H9 (cell line): ENCODE data around the gene CACNG6. TPM values are rescaled to one million over a fixed set of nuclear protein-coding genes. Genes with fewer than 3 reads are reported as not detected.

Experiments
- DNase-seq: peaks from one replicate; pipeline ENCODE4 v3.0.0-alpha.2; 2017
- H2AFZ ChIP-seq: one replicate; pipeline ENCODE4 v1.6.1; 2013; ENCODE audit warnings: mild to moderate bottlenecking, low read length, control low read depth, moderate library complexity
- H2AK5ac ChIP-seq: 2 replicates; pipeline ENCODE4 v1.6.1; 2013; ENCODE audit warnings: low read length, control low read depth, mixed read lengths; ENCODE audit not compliant: insufficient read length
- H2BK120ac ChIP-seq: one replicate; pipeline ENCODE4 v1.6.1; 2013; ENCODE audit warnings: low read depth, mild to moderate bottlenecking, low read length, control low read depth, inconsistent platforms; ENCODE audit not compliant: poor library complexity, severe bottlenecking
- H2BK12ac ChIP-seq: 2 replicates; pipeline ENCODE4 v1.6.1; 2013; ENCODE audit warnings: low read length, control low read depth, mixed read lengths, low read depth; ENCODE audit not compliant: insufficient read length
- H2BK15ac ChIP-seq: 2 replicates; pipeline ENCODE4 v1.6.1; 2013; ENCODE audit warnings: low read depth, low read length, control low read depth
- H2BK20ac ChIP-seq: one replicate; pipeline ENCODE4 v1.6.1; 2013; ENCODE audit warnings: low read depth, mild to moderate bottlenecking, low read length, control low read depth, inconsistent platforms; ENCODE audit not compliant: poor library complexity, severe bottlenecking
- H2BK5ac ChIP-seq: 2 replicates; pipeline ENCODE4 v1.6.1; 2013; ENCODE audit warnings: low read length, control low read depth, mixed read lengths; ENCODE audit not compliant: insufficient read length
- H3K14ac ChIP-seq: 2 replicates; pipeline ENCODE4 v1.6.1; 2013; ENCODE audit warnings: low read length, control low read depth; ENCODE audit not compliant: insufficient read depth
- H3K18ac ChIP-seq: 2 replicates; pipeline ENCODE4 v1.6.1; 2013; ENCODE audit warnings: low read depth, mild to moderate bottlenecking, mixed read lengths, low read length, control low read depth; ENCODE audit not compliant: insufficient read length
- H3K23ac ChIP-seq: 2 replicates; pipeline ENCODE4 v1.6.1; 2013; ENCODE audit warnings: low read length, control low read depth, mixed read lengths, low read depth; ENCODE audit not compliant: insufficient read length
- H3K23me2 ChIP-seq: 2 replicates; pipeline ENCODE4 v1.6.1; 2013; ENCODE audit warnings: low read depth, mild to moderate bottlenecking, mixed read lengths, low read length, control low read depth; ENCODE audit not compliant: insufficient read length, poor library complexity, severe bottlenecking
- H3K27ac ChIP-seq: 2 replicates; pipeline ENCODE4 v1.5.1; 2013; ENCODE audit warnings: low read length, control low read depth, mixed read lengths, low read depth; ENCODE audit not compliant: insufficient read length
- H3K27me3 ChIP-seq: 2 replicates; pipeline ENCODE4 v1.6.1; 2013; ENCODE audit warnings: low read length, control low read depth, inconsistent platforms; ENCODE audit not compliant: insufficient read depth
- H3K4ac ChIP-seq: 2 replicates; pipeline ENCODE4 v1.6.1; 2013; ENCODE audit warnings: low read depth, mild to moderate bottlenecking, control low read depth, inconsistent platforms, low read length, moderate library complexity
- H3K4me1 ChIP-seq: 2 replicates; pipeline ENCODE4 v1.6.1; 2013; ENCODE audit warnings: low read length, control low read depth, inconsistent platforms; ENCODE audit not compliant: insufficient read depth
- H3K4me2 ChIP-seq: 2 replicates; pipeline ENCODE4 v1.6.1; 2013; ENCODE audit warnings: low read length, control low read depth, mixed read lengths; ENCODE audit not compliant: insufficient read length, insufficient read depth
- H3K56ac ChIP-seq: 2 replicates; pipeline ENCODE4 v1.6.1; 2013; ENCODE audit warnings: low read depth, mild to moderate bottlenecking, mixed read lengths, low read length, control low read depth; ENCODE audit not compliant: insufficient read length
- H3K79me1 ChIP-seq: 2 replicates; pipeline ENCODE4 v1.6.1; 2013; ENCODE audit warnings: low read depth, mild to moderate bottlenecking, moderate library complexity, low read length, control low read depth, inconsistent platforms; ENCODE audit not compliant: insufficient read depth, poor library complexity, severe bottlenecking
- H3K79me2 ChIP-seq: 2 replicates; pipeline ENCODE4 v1.6.1; 2013; ENCODE audit warnings: low read length, control low read depth, inconsistent platforms; ENCODE audit not compliant: insufficient read depth
- H3K9ac ChIP-seq: 2 replicates; pipeline ENCODE4 v1.6.1; 2013; ENCODE audit warnings: low read length, control low read depth, mixed read lengths; ENCODE audit not compliant: insufficient read length; ENCODE audit errors: extremely low read depth
- H3K9me3 ChIP-seq: one replicate; pipeline ENCODE4 v1.6.1; 2013; ENCODE audit warnings: low read depth, low read length, inconsistent platforms; ENCODE audit not compliant: control insufficient read depth
- H3T11ph ChIP-seq: one replicate; pipeline ENCODE4 v1.6.1; 2013; ENCODE audit warnings: mild to moderate bottlenecking, low read length, control low read depth, inconsistent platforms
- H4K20me1 ChIP-seq: one replicate; pipeline ENCODE4 v1.6.1; 2013; ENCODE audit not compliant: control insufficient read depth, insufficient read length, insufficient read depth
- H4K5ac ChIP-seq: 2 replicates; pipeline ENCODE4 v1.6.1; 2013; ENCODE audit warnings: low read depth, mild to moderate bottlenecking, mixed read lengths, low read length, control low read depth; ENCODE audit not compliant: insufficient read length
- H4K8ac ChIP-seq: replicated peaks from 2 replicates; pipeline ENCODE4 v1.6.1; 2013; ENCODE audit warnings: low read length, control low read depth, mixed read lengths, low read depth; ENCODE audit not compliant: insufficient read length
- H4K91ac ChIP-seq: 2 replicates; pipeline ENCODE4 v1.6.1; 2013; ENCODE audit warnings: low read depth, mild to moderate bottlenecking, moderate library complexity, mixed read lengths, low read length, control low read depth; ENCODE audit not compliant: insufficient read length
- H3K27ac Mint-ChIP-seq, 3 experiments: 2 replicates in 2 of 3; 3 replicates in 1 of 3; pipeline ENCODE4 v1.8.0; 2020 to 2021; ENCODE audit warnings: mixed read lengths in 3 of 3, mild to moderate bottlenecking in 1 of 3, moderate library complexity in 1 of 3
- H3K27me3 Mint-ChIP-seq: 2 replicates; pipeline ENCODE4 v1.8.0; 2021; ENCODE audit warnings: low read depth, mild to moderate bottlenecking, moderate library complexity, mixed read lengths
- H3K36me3 Mint-ChIP-seq, 3 experiments: 2 replicates in 2 of 3; 3 replicates in 1 of 3; pipeline ENCODE4 v1.8.0; 2020 to 2021; ENCODE audit warnings: low read depth in 3 of 3, mixed read lengths in 3 of 3; ENCODE audit not compliant: insufficient read depth in 1 of 3
- H3K4me1 Mint-ChIP-seq, 2 experiments: 2 replicates each; pipeline ENCODE4 v1.8.0; 2020; ENCODE audit warnings: mixed read lengths in 2 of 2
- H3K4me3 Mint-ChIP-seq, 2 experiments: 2 replicates in 1 of 2; 3 replicates in 1 of 2; pipeline ENCODE4 v1.8.0; 2020 to 2021; ENCODE audit warnings: mild to moderate bottlenecking in 2 of 2, mixed read lengths in 2 of 2, moderate library complexity in 1 of 2
- H3K9me3 Mint-ChIP-seq, 2 experiments: 2 replicates in 1 of 2; 3 replicates in 1 of 2; pipeline ENCODE4 v1.8.0; 2020; ENCODE audit warnings: mild to moderate bottlenecking in 2 of 2, mixed read lengths in 2 of 2, moderate library complexity in 1 of 2
- CTCF ChIP-seq: fragments of 200-600 bp; sonication (generic); conservative IDR thresholded peaks from 3 replicates; pipeline ENCODE4 v1.8.0; 2021; ENCODE audit warnings: antibody characterized with exemption, mild to moderate bottlenecking
- WGBS: extraction: QIAGEN DNeasy Blood & Tissue Kit; methylation state at CpG from one replicate; pipeline ENCODE4 v1.1.7; 2013; ENCODE audit warnings: missing lambda C conversion rate, low lambda C conversion rate, mixed read lengths; ENCODE audit not compliant: insufficient read length; ENCODE audit errors: extremely low coverage; 5-methylcytosine and 5-hydroxymethylcytosine counted together
- total RNA-seq: library from RNA; stranded (reverse); gene quantifications from 2 replicates; pipeline ENCODE4 v1.2.1, GENCODE V29; 2021

CACNG6 gene
- total RNA-seq, 1 experiment from 2014 or later, result 1.6 TPM

- no peaks in the 10 kb centered on the region for H3K27me3 ChIP-seq
These were observed 22.4 kb downstream of the CACNG6 start for GRCh38 chr19:54013866-54014265.

More at GRCh38 chr19:54013866-54014265, 22.4 kb downstream of the CACNG6 start:
- Histone ChIP-seq H2BK15ac (no peak overlapping the region), H3K4me2 (no peak overlapping the region), H4K91ac (no peak overlapping the region), H3K4ac (no peak overlapping the region), H2BK20ac (no peak overlapping the region), H3K23me2 (no peaks in the 10 kb centered on the region), H2BK5ac (no peak overlapping the region), H3K14ac (no peak overlapping the region), H3K79me1 (no peaks in the 10 kb centered on the region), H3K27ac (no peak overlapping the region), H2BK12ac (peak overlapping the region; percentile 1), H3K9ac (no peak overlapping the region), H2AK5ac (no peak overlapping the region), H3K23ac (no peak overlapping the region), H3K4me1 (no peaks in the 10 kb centered on the region; the same call in 1 of the 2 replicates), H3K18ac (no peak overlapping the region), H4K20me1 (no peaks in the 10 kb centered on the region), H4K5ac (no peak overlapping the region), H3K79me2 (no peaks in the 10 kb centered on the region), H3T11ph (no peak overlapping the region), H4K8ac (no peak overlapping the region), H2AFZ (no peak overlapping the region), H3K56ac (no peak overlapping the region), H2BK120ac (no peak overlapping the region), H3K9me3 (no peaks in the 10 kb centered on the region)
- H3K4me3 Mint-ChIP-seq, result no peak overlapping the region
- H3K27me3 Mint-ChIP-seq, result peaks cover 25% of the 10 kb centered on the region
- peaks cover 3 to 9% of the 10 kb centered on the region in 2 experiments; a peak in 3 of 5 replicates for H3K9me3 Mint-ChIP-seq
- no peaks in the 10 kb centered on the region for H3K36me3 Mint-ChIP-seq
- WGBS, result no CpG with 5 or more reads among the region's 8 CpGs
- no peak for DNase-seq
- peaks cover 12 to 21% of the 10 kb centered on the region in 2 experiments for H3K4me1 Mint-ChIP-seq
- TF ChIP-seq CTCF, result no peak
- H3K27ac Mint-ChIP-seq, result no peak overlapping the region; a peak in 1 of 7 replicates
